ENCODE measurements around the gene MPRIP.

The MPRIP gene

DNA sequence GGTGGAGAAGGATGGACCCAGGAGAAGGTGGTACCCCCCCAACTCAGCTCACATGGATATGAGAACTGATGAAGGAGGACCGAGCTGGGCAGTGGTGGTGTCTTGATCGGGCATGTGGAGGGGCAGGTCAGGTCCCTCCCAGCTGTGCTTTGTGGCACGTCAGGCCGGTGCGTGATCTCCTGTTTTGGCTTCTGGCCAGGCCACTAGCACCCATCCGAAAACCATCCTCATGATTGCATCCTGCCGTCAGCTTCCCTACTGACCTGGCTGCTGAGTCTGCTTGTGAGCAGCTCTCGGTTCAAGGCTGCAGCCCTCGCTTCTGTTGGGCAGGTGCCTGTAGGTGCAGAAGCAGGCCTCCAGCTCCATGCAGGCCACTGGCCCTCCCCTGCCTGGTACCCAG, 110.8 kb downstream of the MPRIP start:
- TF ChIP-seq TCF12 (IDR thresholded peaks at IDR 0.05; ENCODE audit: low read depth) (no peak), EGR1 (IDR thresholded peaks at IDR 0.05) (no peak), TEAD4 (IDR thresholded peaks at IDR 0.05) (no peak), NFIC (IDR thresholded peaks at IDR 0.05) (0 out of 2 replicates have a peak, but pooled peaks have one; percentile 11), CEBPB (IDR thresholded peaks at IDR 0.05) (no peak)
- TF ChIP-seq, protein P1, sequence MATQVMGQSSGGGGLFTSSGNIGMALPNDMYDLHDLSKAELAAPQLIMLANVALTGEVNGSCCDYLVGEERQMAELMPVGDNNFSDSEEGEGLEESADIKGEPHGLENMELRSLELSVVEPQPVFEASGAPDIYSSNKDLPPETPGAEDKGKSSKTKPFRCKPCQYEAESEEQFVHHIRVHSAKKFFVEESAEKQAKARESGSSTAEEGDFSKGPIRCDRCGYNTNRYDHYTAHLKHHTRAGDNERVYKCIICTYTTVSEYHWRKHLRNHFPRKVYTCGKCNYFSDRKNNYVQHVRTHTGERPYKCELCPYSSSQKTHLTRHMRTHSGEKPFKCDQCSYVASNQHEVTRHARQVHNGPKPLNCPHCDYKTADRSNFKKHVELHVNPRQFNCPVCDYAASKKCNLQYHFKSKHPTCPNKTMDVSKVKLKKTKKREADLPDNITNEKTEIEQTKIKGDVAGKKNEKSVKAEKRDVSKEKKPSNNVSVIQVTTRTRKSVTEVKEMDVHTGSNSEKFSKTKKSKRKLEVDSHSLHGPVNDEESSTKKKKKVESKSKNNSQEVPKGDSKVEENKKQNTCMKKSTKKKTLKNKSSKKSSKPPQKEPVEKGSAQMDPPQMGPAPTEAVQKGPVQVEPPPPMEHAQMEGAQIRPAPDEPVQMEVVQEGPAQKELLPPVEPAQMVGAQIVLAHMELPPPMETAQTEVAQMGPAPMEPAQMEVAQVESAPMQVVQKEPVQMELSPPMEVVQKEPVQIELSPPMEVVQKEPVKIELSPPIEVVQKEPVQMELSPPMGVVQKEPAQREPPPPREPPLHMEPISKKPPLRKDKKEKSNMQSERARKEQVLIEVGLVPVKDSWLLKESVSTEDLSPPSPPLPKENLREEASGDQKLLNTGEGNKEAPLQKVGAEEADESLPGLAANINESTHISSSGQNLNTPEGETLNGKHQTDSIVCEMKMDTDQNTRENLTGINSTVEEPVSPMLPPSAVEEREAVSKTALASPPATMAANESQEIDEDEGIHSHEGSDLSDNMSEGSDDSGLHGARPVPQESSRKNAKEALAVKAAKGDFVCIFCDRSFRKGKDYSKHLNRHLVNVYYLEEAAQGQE (IDR thresholded peaks at IDR 0.05; ENCODE audit: low read depth): no peak
- TF ChIP-seq, protein P2, sequence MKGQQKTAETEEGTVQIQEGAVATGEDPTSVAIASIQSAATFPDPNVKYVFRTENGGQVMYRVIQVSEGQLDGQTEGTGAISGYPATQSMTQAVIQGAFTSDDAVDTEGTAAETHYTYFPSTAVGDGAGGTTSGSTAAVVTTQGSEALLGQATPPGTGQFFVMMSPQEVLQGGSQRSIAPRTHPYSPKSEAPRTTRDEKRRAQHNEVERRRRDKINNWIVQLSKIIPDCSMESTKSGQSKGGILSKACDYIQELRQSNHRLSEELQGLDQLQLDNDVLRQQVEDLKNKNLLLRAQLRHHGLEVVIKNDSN (IDR thresholded peaks at IDR 0.05): no peak

DNA sequence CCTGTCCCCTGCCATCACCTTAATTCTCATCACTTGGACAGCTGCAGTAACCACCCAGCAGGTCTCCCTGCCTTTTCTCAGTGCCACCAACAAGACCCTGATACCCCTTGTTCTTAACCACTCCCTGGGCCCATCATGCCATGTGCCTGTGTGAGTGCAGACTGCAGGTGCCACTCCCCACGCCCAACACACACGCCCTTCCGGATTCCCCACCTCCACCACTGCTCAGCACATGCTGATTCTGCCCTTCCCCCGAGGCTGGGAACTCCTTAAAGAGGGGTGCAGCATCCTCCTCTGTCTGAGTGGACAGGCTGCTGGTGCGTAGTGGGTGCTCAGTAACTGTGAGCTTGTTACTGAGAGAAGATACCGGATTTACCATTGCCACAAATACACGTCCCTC, 111.5 kb downstream of the MPRIP start:
- TF ChIP-seq CREB1 (IDR thresholded peaks at IDR 0.05; ENCODE audit: low read depth) (no peak), FOXM1 (IDR thresholded peaks at IDR 0.05; ENCODE audit: borderline replicate concordance, low read depth) (no peak), TAF1 (IDR thresholded peaks at IDR 0.05; ENCODE audit: low read depth) (no peak), CEBPB (IDR thresholded peaks at IDR 0.05) (no peak), YY1 (IDR thresholded peaks at IDR 0.05; ENCODE audit: low read depth) (no peak), TCF12 (IDR thresholded peaks at IDR 0.05; ENCODE audit: low read depth) (no peak), NFIC (IDR thresholded peaks at IDR 0.05) (no peak), ZBTB7A (IDR thresholded peaks at IDR 0.05; ENCODE audit: low read depth) (no peak), EGR1 (IDR thresholded peaks at IDR 0.05) (no peak), RAD21 (IDR thresholded peaks at IDR 0.05; ENCODE audit: low read depth) (no peak), EP300 (IDR thresholded peaks at IDR 0.05; ENCODE audit: borderline replicate concordance) (no peak), TEAD4 (IDR thresholded peaks at IDR 0.05) (no peak)
- TF ChIP-seq, protein P3, sequence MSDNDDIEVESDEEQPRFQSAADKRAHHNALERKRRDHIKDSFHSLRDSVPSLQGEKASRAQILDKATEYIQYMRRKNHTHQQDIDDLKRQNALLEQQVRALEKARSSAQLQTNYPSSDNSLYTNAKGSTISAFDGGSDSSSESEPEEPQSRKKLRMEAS (IDR thresholded peaks at IDR 0.05): no peak
- TF ChIP-seq, protein P1 (IDR thresholded peaks at IDR 0.05; ENCODE audit: low read depth): no peak
- TF ChIP-seq, protein P2 (IDR thresholded peaks at IDR 0.05): no peak

DNA sequence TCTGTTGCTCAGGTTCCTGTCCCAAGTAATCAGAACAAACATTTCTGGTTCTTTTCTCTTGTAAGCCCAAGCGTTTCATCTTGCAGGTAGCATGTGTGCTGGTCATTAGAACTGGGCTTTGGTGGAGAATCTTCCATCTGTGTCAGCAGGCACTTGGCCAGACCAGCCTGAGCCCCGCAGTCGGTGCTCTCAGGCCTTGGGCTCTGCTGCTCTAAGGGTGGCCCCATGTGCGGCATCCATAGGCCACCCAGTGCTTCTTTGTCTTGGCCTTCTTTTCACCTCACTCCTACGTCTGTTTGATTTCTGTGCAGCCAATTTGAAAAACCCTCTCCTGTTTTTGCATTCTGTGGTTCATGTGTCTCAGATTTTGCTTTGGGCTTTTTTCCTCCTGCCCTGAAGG, 112.3 kb downstream of the MPRIP start:
- TF ChIP-seq TCF12 (IDR thresholded peaks at IDR 0.05; ENCODE audit: low read depth): no peak
- no peak for TF ChIP-seq RAD21 (IDR thresholded peaks at IDR 0.05; ENCODE audit: low read depth)
- TF ChIP-seq YY1 (IDR thresholded peaks at IDR 0.05; ENCODE audit: low read depth): no peak
- TF ChIP-seq, protein P1 (IDR thresholded peaks at IDR 0.05; ENCODE audit: low read depth): no peak
- no peak for TF ChIP-seq CEBPB (IDR thresholded peaks at IDR 0.05)
- TF ChIP-seq, protein P3 (IDR thresholded peaks at IDR 0.05): no peak
- no peak for TF ChIP-seq CREB1 (IDR thresholded peaks at IDR 0.05; ENCODE audit: low read depth)

DNA sequence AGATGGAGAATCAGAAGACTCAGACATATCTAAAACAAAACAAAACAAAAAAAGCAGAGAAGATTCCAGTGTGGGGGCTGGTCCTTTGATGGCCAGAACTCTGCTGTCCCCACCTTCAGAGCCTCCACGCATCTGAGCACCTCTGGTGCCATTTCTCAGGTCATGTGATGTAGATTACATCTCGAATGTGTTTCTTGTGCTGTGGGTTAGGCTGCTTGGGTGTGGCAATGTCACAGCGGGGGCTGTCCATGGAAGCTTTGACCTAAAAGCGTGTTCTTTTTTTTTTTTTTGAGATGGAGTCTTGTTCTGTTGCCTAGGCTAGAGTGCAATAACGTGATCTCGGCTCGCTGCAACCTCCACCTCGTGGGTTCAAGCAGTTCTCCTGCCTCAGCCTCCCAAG, 112.7 kb downstream of the MPRIP start:
- no peak for TF ChIP-seq NFIC (IDR thresholded peaks at IDR 0.05)
- TF ChIP-seq FOXM1 (IDR thresholded peaks at IDR 0.05; ENCODE audit: borderline replicate concordance, low read depth): no peak
- TF ChIP-seq TEAD4 (IDR thresholded peaks at IDR 0.05): no peak
- TF ChIP-seq EGR1 (IDR thresholded peaks at IDR 0.05): no peak
- no peak for TF ChIP-seq EP300 (IDR thresholded peaks at IDR 0.05; ENCODE audit: borderline replicate concordance)
- TF ChIP-seq CEBPB (IDR thresholded peaks at IDR 0.05): no peak
- TF ChIP-seq, protein P1 (IDR thresholded peaks at IDR 0.05; ENCODE audit: low read depth): no peak

Data from Ishikawa (cell line).